GM12892 (cell line): ENCODE results near the gene ZNF560.

Experiments used
- DNase-seq: peaks from one replicate; pipeline ENCODE4 v3.0.0; 2011; ENCODE audit not compliant: insufficient read length
- FAIRE-seq: peaks from 2 replicates; lab custom pipeline; 2011; peaks lifted over from hg19 to GRCh38; lab: Jason Lieb, UNC
- POLR2A ChIP-seq: IDR thresholded peaks from 2 replicates; pipeline ENCODE4 v1.6.1; 2011; ENCODE audit warnings: low read depth, low read length, control low read depth
- POLR2AphosphoS5 ChIP-seq: IDR thresholded peaks from 2 replicates; pipeline ENCODE4 v1.6.1; 2011; ENCODE audit warnings: low read depth, low read length, control low read depth
- TAF1 ChIP-seq: IDR thresholded peaks from 2 replicates; pipeline ENCODE4 v1.6.1; 2011; ENCODE audit warnings: low read depth, mild to moderate bottlenecking, control low read depth, low read length, borderline replicate concordance

Gene ZNF560

GRCh38 chr19:9487016-9487415, 11.4 kb downstream of the ZNF560 start:
- no peak for FAIRE-seq
- TF ChIP-seq POLR2AphosphoS5 (no peak), POLR2A (no peak), TAF1 (no peak)
- no peak for DNase-seq

DNA sequence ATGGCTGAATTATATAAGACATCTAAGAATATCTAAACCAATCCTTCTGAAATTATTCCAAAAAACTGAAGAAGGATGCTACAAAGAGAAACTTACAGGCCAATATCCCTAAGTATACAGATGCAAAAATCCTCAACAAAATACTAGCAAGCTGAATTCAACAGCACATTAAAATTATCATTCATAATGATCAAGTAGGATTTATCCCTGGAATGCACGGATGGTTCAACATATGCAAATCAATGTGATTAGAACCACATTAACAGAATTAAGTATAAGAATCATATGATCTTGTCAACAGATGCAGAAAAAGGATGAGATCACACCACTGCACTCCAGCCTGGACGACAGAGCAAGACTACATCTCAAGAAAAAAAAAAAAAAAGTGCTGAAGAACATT, 13.3 kb downstream of the ZNF560 start:
- FAIRE-seq: no peak
- TF ChIP-seq POLR2AphosphoS5 (no peak), POLR2A (no peak), TAF1 (no peak)

DNA sequence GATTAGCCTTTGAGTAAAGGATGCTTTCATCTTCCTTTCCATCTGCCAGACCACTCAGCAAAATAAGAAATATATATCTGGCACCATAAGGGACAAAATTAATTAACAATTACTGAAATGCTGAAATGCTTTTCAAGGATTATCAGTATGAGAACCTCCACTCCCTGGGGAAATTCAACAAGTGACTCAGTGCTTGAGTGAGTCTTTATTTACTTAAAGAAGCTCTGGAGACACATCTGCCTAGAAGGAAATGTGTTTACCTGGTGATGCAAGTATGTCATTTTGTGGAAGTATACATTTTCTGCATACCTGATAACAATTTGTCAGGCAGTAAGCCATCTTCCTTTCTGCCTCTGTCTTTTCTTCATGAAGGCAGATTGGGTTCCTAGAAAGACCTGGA, 23.4 kb downstream of the ZNF560 start:
- no peak for DNase-seq
- no peak for FAIRE-seq
- no peak for TF ChIP-seq TAF1
- TF ChIP-seq POLR2A: no peak
- no peak for TF ChIP-seq POLR2AphosphoS5

More for the DNA sequence above, 13.3 kb downstream of the ZNF560 start:
- no peak for DNase-seq

DNA sequence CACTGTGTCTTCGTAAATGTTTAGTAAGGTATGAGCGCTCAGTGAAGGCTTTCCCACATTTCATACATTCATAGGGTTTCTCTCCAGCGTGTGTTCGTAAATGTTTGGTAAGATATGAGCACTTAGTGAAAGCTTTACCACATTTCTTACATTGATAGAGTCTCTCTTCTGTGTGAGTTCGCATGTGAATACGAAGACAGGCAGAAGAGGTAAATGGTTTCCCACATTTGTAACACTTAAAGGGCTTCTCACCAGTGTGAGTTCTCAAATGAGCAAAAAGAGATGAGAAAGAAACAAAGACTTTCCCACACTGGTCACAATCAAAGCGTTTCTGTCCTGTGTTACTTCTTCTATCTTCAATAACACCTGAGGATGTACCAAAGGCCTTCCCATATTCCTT, 31.3 kb downstream of the ZNF560 start:
- FAIRE-seq (no peak), DNase-seq (no peak)

GRCh38 chr19:9461938-9462337, 36.5 kb downstream of the ZNF560 start:
- FAIRE-seq (no peak), DNase-seq (no peak)
- no peak for TF ChIP-seq TAF1
- no peak for TF ChIP-seq POLR2AphosphoS5
- TF ChIP-seq POLR2A: no peak

More for the DNA sequence above, 31.3 kb downstream of the ZNF560 start:
- TF ChIP-seq POLR2A (no peak), TAF1 (no peak), POLR2AphosphoS5 (no peak)

DNA sequence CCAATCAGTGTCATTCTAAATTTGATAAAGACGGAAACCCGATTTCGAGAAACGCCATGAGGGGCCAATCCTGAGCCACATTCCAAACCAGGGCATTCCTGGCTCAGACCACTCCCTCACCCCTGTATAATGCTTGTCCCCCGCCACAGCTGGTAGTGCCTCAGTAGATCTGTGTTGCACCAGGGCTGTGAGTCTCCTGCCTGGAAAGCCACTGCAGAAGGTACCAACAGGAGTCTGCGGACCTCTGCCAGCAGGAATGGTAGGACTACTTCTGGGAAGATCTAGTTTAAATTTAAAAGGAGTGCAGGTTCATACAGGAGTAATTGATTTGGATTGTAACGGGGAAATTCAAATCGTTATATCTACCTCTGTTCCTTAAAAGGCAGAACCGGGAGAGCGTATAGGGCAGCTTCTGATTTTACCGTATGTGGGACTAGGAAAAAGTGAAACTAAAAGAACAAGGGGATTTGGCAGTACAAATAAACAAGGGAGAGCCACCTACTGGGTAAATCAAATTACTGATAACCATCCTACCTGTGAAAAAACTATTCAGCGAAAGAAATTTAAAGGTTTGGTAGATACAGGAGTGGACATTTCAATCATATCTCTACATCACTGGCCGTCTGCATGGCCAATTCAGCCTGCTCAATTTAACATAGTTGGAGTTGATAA, 42.3 kb downstream of the ZNF560 start:
- DNase-seq (no peak), FAIRE-seq (no peak)
- no peak for TF ChIP-seq POLR2AphosphoS5
- TF ChIP-seq TAF1: no peak
- no peak for TF ChIP-seq POLR2A

DNA sequence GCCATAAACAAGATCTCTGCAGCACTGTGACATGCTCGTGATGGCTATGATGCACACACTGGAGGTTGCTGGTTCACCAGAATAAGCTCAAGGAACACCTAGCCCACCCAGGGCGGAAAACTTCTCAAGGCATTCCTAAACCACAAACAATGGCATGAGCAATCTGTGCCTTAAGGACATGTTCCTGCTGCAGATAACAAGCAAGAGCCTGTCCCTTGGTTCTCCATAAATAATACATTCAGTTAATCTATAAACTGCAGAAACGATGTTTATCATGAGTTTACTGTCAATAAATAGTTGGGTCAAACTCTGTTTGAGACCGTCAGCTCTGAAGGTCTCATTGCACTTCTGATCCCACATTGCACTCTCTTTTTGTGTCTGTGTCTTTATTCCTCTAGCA, 44.5 kb downstream of the ZNF560 start:
- TF ChIP-seq POLR2A: no peak
- TF ChIP-seq POLR2AphosphoS5: no peak
- no peak for TF ChIP-seq TAF1
- FAIRE-seq: no peak
- no peak for DNase-seq

DNA sequence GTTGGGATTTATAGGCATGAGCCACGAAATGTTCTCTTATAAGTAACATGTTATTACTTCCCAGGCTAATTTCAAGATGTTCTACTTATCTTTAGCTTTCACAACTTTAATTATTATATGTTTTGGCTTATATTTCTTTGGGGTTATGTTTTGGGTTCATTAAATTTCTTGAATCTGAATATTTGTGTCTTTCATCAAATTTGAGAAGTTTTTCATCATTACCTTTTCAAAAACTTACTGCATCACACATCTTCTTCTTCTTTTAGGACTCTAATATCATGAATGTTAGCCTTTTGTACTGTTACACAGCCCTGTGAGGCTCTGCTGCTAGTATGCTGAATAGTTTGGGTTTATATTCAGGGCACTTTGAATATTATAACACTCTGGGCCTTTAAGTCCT, 53.4 kb downstream of the ZNF560 start:
- DNase-seq (no peak), FAIRE-seq (no peak)
- TF ChIP-seq POLR2AphosphoS5: no peak

DNA sequence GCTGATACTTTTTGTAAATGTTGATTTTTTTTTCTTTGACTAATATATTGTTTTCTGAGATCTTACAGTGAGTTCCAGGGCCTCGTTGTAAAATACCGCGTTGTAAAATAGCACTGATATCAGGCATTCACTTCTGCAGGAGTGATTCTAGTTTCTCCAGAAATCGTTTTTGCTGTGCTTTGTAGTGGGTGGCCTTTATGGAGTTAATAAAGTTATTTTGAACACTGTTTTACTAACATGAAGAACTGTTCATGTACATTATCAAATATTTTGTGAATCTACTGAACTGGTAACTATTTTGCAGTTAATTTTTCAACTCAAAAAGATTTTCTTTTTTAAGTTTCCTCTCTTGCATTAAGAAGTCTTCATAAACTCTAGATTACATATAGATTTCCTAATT, 62.1 kb downstream of the ZNF560 start:
- DNase-seq: no peak
- FAIRE-seq: no peak
- TF ChIP-seq TAF1 (no peak), POLR2AphosphoS5 (no peak), POLR2A (no peak)

- FAIRE-seq: peak; percentile 97
- peak; percentile 88 for DNase-seq
- peak; percentile 47 for TF ChIP-seq TAF1
- peak; percentile 87 for TF ChIP-seq POLR2AphosphoS5
- peak; percentile 83; the same call in 1 of the 2 replicates for TF ChIP-seq POLR2A
These were observed 62.8 kb downstream of the ZNF560 start, which contains the start of gene ZNF266 for GRCh38 chr19:9435279-9436268. Gene ZNF266 (minus strand): TSS chr19:9435573. CDS start chr19:9420089, 15,484 bp downstream.

DNA sequence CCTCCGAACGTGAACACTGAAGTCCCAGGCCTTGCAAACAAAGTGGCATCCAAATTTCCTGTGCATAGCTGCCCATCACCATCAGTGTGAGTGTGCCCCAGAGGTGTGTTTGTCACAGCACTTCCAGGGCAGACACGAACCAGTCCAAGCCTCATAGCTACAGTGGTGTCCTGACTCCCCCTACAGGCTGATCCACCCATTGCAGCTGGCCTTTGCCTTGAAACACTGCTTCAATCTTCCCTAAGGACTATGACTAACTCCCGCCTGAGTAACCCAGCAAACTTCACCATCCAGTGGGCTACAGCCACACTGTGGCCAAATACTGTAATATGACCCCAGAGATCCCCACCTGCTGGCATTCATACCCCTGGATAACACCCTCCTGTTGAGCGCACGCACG, 66.9 kb downstream of the ZNF560 start:
- FAIRE-seq (no peak), DNase-seq (no peak)
- TF ChIP-seq TAF1 (no peak), POLR2A (no peak), POLR2AphosphoS5 (no peak)

GRCh38 chr19:9430444-9430843, 68.0 kb downstream of the ZNF560 start:
- no peak for DNase-seq
- TF ChIP-seq TAF1: no peak
- no peak for TF ChIP-seq POLR2AphosphoS5
- no peak for TF ChIP-seq POLR2A

More at GRCh38 chr19:9430444-9430843, 68.0 kb downstream of the ZNF560 start:
- no peak for FAIRE-seq
